ENCODE data around the gene PLPP3.
"Not testable (repeated sequence)": the region's sequence is repeated elsewhere in the genome, so short reads cannot be mapped to it uniquely, and the experiment has no call there.

Gene PLPP3

GRCh38 chr1:56578963-56579875 is at the start of gene PLPP3:
PLPP3 (minus strand) TSS chr1:56579563; CDS start chr1:56579016, 547 bp downstream.
- DNase-seq: peak; percentile 20

- no peak for DNase-seq
Measured at GRCh38 chr1:56627636-56628039, 48.3 kb upstream of the PLPP3 start.

- no peak for DNase-seq
Measured at GRCh38 chr1:56627019-56627635, 47.8 kb upstream of the PLPP3 start.

- DNase-seq: no peak
Measured at GRCh38 chr1:56626546-56626945, 47.2 kb upstream of the PLPP3 start.

- no peak for DNase-seq
Measured at GRCh38 chr1:56625819-56626440, 46.6 kb upstream of the PLPP3 start.

- DNase-seq: no peak
Measured at GRCh38 chr1:56617141-56617540, 37.8 kb upstream of the PLPP3 start.

- DNase-seq: not testable (repeated sequence)
Measured at GRCh38 chr1:56610770-56611169, 31.4 kb upstream of the PLPP3 start.

GRCh38 chr1:56610097-56610496 is 30.7 kb upstream of the PLPP3 start:
- not testable (repeated sequence) for DNase-seq

- not testable (repeated sequence) for DNase-seq
Measured at GRCh38 chr1:56595397-56596191, 16.2 kb upstream of the PLPP3 start.

- no peak for DNase-seq
Measured at GRCh38 chr1:56591909-56592308, 12.5 kb upstream of the PLPP3 start.

- DNase-seq: no peak
Measured at GRCh38 chr1:56590520-56591011, 11.2 kb upstream of the PLPP3 start.

- no peak for DNase-seq
Measured at GRCh38 chr1:56589369-56589768, 10.0 kb upstream of the PLPP3 start.

GRCh38 chr1:56586502-56586901 is 7.1 kb upstream of the PLPP3 start:
- no peak for DNase-seq

- DNase-seq: no peak
Measured at GRCh38 chr1:56585985-56586384, 6.6 kb upstream of the PLPP3 start.

- DNase-seq: no peak
Measured at GRCh38 chr1:56584910-56585528, 5.7 kb upstream of the PLPP3 start.

- DNase-seq: no peak
Measured at GRCh38 chr1:56583957-56584468, 4.7 kb upstream of the PLPP3 start.

GRCh38 chr1:56580771-56581170 is 1.4 kb upstream of the PLPP3 start:
- no peak for DNase-seq

GRCh38 chr1:56578138-56578962 is 1.0 kb downstream of the PLPP3 start:
- DNase-seq: no peak

GRCh38 chr1:56577406-56578137 is 1.8 kb downstream of the PLPP3 start:
- DNase-seq: no peak

GRCh38 chr1:56576880-56577405 is 2.4 kb downstream of the PLPP3 start:
- DNase-seq: no peak
